GM21786 (cell line): ENCODE results near the gene CCDC127.
A peak's percentile ranks its signal among the peaks of the same experiment; 100 is the strongest.
"Not testable (repeated sequence)": the region's sequence is repeated elsewhere in the genome, so short reads cannot be mapped to it uniquely, and the experiment has no call there.

Experiments used
- ATAC-seq: cut with Tn5 transposase; IDR thresholded peaks from one replicate; pipeline ENCODE4 v1.9.1; 2021; ENCODE audit not compliant: unreplicated experiment

The CCDC127 gene

DNA sequence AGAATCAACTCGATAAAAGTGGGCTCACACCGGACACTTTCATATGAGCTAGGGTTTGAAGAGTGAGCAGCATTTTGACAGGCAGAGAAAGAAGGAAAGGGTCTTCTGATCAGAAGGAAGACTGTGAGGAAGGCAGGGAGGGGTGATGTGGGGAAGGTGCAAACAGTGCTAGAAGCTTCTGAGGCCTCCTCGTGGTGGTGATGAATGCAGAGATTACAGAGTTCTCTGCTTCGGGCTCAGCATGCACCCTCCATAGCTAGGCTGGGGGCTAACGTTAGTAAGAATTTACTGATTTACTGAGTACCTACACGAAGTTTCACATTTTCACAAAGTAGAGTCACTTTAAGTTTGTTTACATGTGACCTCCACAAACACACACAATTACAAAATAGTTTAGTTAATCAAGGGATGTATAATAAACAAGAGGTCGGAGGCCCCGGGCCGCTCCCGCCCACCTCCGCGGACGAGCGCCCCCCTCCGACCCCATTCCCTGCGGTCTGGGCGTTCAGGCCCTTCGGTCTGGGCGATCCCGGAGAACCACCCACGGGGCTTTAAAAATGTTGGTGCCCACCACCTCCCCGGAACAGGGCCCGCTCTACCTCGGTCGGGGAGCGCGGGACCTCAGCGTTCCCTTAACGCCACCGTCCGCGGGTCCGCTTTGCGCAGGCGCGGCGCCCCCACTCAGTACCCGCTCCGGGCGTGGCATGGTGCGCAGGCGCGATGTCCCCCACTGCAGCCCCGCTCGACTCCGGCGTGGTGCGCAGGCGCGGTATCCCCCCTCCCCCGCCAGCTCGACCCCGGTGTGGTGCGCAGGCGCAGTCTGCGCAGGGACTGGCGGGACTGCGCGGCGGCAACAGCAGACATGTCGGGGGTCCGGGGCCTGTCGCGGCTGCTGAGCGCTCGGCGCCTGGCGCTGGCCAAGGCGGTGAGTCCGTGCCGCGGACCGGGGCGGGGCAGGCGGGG lies at the start of gene CCDC127, which contains the start of gene SDHA:
CCDC127 (minus strand) TSS at position 660 of the 963 bp plus-strand sequence. CDS start 1,304 bp downstream, outside the sequence.
SDHA (plus strand) TSS at position 827 of the 963 bp plus-strand sequence; CDS start at position 863, 36 bp downstream.
- peak; percentile 73 for ATAC-seq

DNA sequence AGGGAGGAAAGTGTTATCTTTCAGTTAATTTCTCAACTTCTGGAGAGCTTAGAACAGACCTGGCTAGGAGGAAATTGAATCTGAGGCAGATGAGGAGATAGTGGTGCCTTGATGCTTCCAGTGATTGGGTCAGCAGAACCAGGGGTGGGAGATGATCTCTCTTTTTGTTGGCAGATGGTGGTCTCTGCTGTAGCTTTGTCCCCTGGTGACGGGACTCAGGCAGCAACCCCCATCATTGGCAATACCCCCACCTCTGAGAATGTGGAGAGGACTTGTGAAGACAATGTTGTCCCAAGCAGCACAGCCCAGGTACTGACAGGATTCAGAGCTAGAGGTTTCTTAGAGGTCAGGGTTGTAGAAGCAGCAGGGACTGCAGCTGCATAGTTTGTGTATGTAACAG lies 49.8 kb upstream of the CCDC127 start:
- ATAC-seq, result no peak

GRCh38 chr5:266311-267026 lies 48.5 kb upstream of the CCDC127 start:
- not testable (repeated sequence) for ATAC-seq

GRCh38 chr5:264338-264737 lies 46.4 kb upstream of the CCDC127 start:
- ATAC-seq, result no peak

DNA sequence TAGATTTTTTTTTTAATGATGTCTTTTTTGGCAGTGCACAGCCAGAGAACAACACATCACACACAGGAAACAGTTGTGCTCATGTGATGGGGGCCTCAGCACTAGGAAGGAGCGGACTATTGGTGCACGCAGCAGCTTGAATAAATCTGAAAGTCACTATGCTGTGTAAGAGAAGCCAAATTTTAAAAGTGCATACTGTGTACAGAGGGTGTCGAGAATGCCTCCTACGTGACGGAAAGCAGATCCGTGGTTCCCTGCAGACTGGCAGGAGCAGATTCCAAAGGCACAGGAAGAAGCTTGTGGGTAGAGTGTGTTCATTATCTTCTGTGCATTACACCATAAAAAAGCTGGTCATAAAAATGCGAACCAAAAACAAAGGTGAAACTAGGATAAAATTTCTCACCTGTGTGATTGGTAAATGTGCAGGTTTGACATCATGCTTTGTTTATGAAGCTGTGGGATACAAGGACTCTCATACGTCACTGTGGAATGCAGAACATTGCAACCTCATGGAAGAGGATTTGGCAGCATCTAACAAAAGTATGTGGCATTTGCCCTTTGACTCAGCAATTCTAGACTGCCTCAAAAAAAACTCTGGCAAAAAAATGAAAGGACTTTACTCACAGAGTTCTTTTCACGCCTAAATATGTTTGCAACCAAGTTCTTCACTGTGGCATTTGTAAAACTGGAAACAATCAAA lies 45.5 kb upstream of the CCDC127 start:
- ATAC-seq, result not testable (repeated sequence)

GRCh38 chr5:257148-257547 lies 39.2 kb upstream of the CCDC127 start:
- ATAC-seq, result no peak

DNA sequence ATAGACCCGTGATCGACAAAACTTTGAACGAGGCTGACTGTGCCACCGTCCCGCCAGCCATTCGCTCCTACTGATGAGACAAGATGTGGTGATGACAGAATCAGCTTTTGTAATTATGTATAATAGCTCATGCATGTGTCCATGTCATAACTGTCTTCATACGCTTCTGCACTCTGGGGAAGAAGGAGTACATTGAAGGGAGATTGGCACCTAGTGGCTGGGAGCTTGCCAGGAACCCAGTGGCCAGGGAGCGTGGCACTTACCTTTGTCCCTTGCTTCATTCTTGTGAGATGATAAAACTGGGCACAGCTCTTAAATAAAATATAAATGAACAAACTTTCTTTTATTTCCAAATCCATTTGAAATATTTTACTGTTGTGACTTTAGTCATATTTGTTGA lies 38.4 kb upstream of the CCDC127 start:
- not testable (repeated sequence) for ATAC-seq

- ATAC-seq, result not testable (repeated sequence)
Measured at GRCh38 chr5:255116-255515, 37.2 kb upstream of the CCDC127 start.

GRCh38 chr5:254322-254721 lies 36.4 kb upstream of the CCDC127 start:
- ATAC-seq, result not testable (repeated sequence)

GRCh38 chr5:252546-252945 lies 34.6 kb upstream of the CCDC127 start:
- ATAC-seq, result no peak

- ATAC-seq, result not testable (repeated sequence)
Measured at GRCh38 chr5:251975-252374, 34.0 kb upstream of the CCDC127 start.

GRCh38 chr5:251538-251937 lies 33.6 kb upstream of the CCDC127 start:
- not testable (repeated sequence) for ATAC-seq

DNA sequence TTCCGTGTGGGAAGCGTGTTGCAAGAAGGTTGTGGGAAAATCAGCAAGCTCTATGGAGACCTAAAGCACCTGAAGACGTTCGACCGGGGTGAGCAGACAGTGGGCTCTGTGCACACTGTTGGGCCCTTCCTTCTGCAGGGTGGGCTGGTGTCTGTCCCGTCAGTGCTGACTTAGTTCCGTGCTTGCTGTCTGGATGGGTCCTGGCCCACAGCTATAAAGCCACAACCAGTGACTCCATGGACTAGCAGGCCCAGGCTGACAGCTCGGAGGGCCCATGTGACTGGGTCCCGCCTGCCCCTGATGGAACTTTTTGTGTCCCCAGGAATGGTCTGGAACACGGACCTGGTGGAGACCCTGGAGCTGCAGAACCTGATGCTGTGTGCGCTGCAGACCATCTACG lies 33.1 kb upstream of the CCDC127 start:
- not testable (repeated sequence) for ATAC-seq

GRCh38 chr5:250396-250795 lies 32.4 kb upstream of the CCDC127 start:
- not testable (repeated sequence) for ATAC-seq

- not testable (repeated sequence) for ATAC-seq
Measured at GRCh38 chr5:245717-246116, 27.8 kb upstream of the CCDC127 start.

GRCh38 chr5:243683-244367 lies 25.9 kb upstream of the CCDC127 start:
- not testable (repeated sequence) for ATAC-seq

DNA sequence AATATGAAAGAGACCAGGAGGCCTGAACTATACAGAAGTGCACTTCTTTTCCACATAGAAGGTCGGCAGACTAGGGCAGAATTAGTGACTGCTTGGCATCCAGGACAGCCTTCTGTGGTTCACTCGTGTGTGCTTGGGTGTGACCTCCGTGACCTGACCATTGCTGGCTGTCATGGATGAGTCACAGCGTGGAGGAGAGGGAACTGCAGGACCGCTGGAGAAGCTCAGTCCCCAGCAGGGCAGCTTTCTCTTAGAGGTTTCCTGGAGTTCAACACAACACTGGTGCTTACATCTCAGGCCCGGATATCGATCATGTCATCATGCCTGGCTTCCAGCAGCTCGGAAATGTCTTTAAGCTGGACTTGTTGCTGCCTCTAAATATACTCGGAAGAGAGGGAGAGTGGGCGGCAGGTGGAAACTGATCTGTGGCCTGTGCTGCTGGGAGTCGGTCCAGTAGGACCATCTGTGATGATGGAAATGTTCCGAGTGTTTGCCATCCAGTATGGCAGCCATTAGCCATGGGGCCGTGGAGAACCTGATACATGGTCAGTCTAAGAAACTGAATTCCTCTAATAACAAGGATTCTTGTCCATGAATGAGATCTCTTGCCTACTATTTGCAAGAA lies 23.2 kb upstream of the CCDC127 start:
- not testable (repeated sequence) for ATAC-seq

DNA sequence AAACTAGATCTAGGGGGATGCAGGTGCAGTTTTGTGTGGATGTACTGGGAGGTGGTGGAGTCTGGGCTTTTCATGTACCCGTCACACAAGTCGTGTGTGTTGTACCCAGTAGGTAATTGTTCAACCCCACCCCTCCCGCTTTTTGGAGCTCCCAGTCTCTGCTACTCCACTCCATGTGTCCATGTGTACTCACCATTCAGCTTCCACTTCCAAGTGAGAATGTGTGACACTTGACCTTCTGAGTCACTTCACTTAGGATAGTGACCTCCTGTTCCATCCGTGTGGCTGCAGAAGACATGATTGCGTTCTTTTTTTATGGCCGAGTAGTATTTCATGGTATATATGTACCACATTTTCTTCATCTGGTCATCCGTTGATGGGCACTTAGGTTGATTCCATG lies 22.6 kb upstream of the CCDC127 start:
- not testable (repeated sequence) for ATAC-seq

- ATAC-seq, result not testable (repeated sequence)
Measured at GRCh38 chr5:237931-238330, 20.0 kb upstream of the CCDC127 start.

DNA sequence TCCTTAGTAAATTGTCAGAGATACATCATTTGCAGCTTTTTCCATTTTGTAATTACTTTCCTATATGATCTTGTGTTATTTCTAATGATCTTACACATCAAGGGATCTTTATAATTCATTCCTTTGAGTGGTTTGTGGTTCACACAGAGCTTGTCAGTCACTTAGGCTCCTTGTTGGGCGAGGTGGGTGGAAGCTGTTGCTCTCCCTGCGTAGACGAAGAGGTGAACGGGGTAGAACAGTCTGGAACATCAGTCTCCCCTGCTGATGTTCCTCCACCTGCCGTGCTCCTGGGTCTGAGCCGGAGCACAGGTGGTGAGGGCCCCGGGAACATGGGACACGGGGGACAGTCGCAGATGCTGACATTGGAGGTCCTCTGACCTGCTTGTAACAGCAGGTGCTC lies 17.6 kb upstream of the CCDC127 start:
- not testable (repeated sequence) for ATAC-seq
